Stimulated activated CD8-positive, alpha-beta memory T cell treated with anti-CD3 and anti-CD28 coated beads, Interleukin-4, amount 100 ng/mL, for 1 hour (primary cell): ENCODE data around the gene SRPK3.
"Not testable (repeated sequence)": the region's sequence is repeated elsewhere in the genome, so short reads cannot be mapped to it uniquely, and the experiment has no call there.

Source experiments
- DNase-seq, 2 donors: peaks; one replicate each; pipeline ENCODE4 v3.0.0-alpha.2; 2020; ENCODE audit warnings: low read depth in 2 of 2, low spot score in 1 of 2

The SRPK3 gene

DNA sequence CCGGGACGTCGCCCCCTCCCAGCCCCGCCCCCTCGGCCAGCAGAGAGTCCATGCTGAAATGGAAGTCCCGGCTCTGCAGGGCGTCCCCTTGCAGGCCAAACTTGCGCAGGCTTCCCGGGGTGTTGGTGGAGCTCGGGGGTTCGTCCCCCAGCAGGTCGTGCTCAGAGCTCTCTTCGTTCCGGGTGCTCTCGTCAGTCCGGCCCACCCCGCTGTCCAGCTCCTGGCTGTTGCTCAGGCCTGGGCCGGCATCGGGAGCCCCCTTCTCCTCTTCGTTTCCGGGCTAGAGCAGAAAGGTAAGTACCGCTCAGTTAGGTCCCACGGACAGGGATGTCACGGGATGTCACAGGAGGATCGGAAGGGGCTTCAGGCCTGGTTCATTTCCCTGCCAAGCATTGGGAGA lies 23.8 kb downstream of the SRPK3 start:
- DNase-seq, result no peak

DNA sequence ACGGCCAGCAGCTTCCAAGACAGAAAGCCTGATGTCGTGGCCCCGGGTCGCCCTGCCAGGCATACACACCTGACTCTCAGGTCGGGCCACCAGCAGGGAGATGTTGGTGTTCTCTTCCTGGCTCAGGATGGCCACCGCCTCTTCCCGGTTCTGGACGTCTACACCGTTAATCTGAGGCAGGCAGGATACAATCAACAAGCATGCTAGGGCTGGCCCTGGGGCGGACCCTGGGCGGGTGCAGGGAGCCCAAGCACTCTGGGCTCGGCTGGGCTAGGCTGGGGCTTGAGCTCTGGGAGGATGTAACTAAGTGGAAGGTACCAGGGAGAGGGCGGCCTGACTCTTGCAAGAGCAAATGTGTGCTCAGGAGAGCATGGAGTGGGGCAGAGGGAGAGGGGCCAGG lies 24.6 kb downstream of the SRPK3 start:
- DNase-seq, result no peak

DNA sequence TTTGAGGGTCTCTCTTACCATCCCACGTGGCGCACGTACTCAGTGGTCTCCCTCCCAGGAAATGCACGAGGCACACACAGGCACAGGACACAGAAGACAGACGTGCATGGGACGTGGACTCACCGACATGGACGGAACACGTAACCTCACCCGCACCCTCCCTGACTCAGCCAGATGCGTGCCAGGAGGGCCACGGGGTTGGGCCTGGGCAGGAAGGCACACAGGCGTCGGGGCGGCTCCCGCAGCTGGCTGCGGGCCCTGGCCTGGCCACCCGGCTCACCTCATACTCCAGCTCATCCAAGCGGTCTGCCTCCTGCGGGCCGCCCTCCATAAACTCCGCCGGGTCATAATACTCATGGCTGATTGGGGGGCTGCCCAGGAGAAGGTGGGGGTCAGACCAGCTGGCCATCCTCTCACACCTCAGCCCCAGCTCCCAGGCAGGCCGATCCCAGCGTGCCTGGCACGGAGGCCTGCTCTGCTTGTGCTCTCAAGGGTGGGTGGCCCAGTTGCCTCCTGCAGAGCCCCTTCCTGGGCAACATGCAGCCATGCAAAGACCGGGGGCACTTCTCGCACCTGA lies 26.2 kb downstream of the SRPK3 start:
- no peak for DNase-seq

DNA sequence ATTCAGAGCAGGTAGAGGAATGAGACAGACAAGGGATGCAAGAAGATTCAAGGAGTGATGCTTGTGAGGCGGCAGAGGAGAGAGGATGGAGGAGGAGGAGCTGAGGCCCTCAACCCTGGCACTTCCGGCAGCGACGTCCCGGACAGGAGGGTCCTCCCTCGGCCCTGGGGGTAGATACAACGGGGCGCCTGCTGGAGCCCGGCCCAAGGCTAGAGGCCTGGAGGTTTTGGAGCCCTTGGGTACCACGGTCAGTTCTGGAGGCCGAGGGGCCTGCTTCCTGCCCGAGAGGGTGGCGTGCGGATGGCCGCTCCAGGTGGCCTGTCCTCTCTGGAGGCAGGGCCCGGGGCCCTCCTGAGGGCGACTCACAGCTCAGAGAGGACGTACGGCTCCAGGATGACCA lies 27.1 kb downstream of the SRPK3 start:
- DNase-seq, result no peak

DNA sequence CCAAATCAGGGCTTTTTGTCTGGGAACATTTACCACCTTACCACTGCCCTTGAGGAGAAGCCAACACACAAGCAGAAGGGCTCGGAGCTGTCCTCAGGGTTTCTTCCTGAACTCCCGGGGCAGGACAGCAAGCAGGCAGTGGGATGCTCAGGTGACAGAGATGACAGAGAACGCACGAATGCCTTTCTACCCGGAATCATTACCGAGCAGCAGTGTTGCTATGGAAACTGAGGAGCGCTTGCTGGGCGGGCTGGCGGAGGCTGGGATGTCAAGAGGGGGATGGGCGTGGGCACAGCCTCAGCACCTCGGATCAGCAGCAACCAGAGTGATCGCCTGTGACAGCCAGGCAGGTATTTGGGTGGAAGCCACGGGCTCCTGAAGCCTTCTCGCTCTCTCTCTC lies 31.4 kb downstream of the SRPK3 start:
- DNase-seq, result no peak

DNA sequence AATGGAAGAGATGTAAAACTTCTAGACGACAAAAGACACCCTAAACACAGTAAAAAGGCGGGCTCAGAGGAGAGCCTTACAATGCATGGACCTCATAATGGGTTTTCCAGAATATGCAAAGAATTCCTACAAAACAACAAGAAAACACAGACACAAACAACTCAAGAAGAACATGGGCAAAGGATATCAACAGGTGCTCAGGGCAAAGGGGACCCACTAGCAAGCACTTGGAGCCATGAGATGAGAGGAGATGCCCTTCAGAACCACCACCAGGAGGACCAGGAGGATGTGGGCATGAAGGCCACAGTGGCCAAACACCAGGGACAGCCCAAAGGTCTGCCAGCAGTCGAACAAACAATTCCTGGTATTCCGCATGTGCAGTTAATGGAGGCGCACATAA lies 32.3 kb downstream of the SRPK3 start:
- no peak for DNase-seq

DNA sequence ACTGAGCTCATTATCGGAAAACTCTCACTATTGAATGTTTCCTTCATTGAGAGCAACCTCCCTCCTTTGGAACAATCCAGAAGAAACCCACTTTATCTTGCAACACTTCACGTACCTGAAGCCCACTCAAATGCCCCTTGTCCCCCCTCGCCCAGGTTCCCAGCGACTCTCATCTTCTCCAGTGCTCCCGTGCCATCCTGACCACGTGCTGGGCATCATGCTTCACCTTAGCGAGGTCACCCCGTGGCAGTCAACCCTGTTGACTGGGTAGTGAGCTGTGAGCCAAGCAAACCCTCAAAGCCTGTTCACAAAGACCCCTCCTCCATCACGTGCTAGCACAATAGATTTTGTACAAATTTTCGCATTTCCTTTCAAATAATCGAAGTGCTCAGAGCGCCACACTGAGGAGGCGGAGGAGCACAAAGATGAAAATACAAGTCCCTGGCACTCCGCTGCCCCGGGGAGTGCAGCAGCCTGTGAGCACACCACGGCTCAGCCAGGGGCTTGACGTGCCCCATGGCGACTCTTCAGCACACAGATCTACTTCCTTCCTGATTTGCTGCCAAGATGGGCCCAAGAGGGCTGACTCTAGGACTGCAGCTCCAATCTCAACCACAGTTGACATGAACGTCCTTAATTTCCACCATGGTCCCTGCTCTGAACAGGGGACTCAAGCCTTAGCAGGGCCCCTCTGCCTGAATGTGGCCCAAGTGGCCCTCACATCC lies 33.9 kb downstream of the SRPK3 start:
- DNase-seq, result no peak

DNA sequence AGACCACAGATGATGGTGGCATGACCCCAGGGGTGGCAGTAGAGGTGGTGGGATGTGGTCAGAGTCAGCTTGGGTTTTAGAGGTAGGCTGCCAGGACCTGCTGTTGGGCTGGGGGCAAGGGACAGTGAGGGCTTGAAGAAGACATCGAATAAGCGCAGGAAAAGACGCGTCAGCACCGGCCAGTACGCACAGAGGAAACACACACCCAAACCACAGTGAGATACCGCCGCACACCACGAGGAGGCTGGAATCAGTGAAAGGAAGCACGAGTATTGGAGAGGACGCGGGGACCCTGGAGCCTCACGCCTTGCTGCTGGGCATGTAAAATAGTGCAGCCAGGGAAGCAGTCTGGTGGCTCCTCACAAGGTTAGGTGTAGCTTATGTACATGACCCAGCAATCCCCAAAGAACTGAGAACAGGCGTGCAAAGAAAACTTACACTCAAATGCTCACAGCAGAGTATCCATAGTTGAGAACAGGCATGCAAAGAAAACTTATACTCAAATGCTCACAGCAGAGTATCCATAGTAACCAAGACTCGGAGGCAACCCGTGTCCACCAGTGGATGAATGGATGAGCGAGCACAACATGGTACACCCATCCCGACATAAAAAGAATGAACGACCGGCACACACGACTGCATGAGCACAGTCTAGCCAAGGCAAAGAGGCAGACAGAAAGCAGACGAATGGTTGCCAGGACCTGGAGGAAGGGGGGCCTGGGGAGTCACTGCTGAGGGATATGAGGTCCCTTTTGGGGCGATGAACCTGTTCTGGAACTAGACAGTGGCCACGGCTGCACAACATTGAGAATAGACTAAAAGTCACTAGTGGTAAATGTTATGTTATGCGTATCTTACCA lies 36.2 kb downstream of the SRPK3 start:
- DNase-seq, result no peak

DNA sequence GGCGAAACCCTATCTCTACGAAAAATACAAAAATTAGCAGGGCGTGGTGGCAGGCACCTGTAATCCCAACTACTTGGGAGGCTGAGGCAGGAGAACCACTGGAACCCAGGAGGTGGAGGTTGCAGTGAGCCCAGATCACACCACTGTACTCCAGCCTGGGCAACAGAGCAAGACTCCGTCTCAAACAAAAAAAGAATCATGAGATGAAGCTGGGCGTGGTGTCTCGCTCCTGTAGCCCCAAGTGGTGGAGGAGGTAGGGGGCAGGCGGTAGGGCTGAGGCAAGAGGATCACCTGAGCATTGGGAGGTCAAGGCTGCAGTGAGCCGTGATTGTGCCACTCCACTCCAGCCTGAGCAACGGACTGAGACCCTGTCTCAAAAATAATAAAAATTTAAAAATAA lies 37.2 kb downstream of the SRPK3 start:
- not testable (repeated sequence) for DNase-seq

DNA sequence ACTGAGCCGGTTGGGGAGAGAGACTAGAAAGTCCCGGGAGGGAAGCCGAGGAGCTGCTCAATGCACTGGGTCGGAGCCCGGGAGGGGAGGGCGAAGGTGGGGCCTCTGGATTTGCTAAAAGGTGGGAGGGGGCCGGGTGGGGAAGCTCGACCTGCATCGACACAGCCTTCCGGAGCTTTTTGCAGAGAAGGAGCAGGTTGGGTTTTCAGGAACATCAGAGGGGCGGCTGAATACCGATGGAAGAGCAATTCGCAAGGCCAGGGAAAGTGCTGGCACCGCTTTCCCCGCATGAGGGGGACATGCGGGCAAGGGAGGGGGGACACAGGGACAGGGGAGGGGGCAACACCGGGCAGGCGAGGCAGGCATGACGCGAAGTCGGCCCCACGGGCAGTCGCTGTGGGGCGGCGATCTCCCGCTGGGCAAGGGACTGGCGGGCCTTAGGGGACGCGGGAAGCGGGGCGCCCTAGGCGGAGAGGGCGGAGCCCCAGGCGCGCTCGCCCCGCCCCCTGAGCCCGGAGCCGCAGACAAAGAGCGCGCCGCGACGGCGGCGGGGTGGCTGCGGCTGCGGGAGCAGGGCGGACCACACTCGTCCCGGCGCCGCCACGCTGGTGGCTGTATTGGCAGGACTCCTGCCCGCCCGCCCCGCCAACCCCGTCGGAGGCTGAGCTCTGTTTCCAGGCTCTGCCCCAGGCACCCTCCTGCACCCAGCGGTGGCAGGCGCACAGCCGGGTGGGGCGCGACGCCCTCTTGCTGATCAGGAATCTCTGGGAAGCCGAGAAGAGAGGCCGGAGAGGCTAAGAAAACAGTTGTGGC lies 37.9 kb downstream of the SRPK3 start:
- no peak for DNase-seq

DNA sequence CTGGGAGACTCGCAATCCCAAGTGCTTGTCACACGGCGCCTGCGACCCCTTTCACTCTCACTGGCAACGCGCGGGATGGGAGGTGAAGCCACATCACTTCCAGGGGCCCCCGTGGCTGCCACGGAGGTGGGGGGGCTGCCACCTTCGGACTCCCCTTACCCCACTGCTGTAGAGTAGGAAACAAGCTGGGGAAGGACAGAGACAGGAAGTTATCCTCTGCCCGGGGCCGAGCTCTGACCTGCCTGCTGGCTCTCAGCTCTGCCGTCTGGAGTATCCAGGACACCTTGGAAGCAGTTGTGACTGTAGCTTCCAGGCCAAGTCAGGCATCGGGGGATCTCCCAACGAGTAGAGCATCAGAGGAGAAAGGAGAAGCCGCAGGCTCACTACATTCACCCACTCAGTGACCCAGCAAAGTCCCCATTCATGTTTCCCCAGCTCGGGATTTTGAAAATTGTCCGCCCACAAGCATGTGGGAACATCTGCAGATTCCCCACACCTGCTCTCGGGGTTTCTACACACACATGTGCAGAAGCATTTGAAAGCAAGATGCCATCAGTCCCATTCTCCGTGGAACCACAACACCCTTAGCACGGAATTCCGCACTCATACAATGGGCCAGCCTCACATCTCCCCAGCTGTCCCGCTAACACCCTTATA lies 38.7 kb downstream of the SRPK3 start:
- no peak for DNase-seq

DNA sequence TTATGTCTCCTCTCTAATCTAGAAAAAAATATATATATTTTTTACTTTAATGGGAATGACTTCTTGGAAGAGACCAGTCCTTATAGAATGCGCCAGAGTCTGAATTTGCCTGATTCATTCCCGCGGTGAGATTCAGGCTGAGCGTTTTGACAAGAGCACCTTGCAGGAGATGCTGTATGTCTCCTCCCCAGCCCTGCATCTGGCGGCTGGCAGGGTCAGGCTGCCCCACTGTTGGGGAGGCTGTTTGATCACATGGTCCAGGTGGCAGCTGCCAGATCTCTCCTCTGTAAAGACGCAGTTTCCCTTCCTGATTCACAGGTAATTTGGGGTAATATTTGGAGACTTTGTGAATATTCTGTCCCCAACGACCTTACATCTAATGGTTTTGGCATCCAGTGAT lies 39.8 kb downstream of the SRPK3 start:
- DNase-seq, result no peak

DNA sequence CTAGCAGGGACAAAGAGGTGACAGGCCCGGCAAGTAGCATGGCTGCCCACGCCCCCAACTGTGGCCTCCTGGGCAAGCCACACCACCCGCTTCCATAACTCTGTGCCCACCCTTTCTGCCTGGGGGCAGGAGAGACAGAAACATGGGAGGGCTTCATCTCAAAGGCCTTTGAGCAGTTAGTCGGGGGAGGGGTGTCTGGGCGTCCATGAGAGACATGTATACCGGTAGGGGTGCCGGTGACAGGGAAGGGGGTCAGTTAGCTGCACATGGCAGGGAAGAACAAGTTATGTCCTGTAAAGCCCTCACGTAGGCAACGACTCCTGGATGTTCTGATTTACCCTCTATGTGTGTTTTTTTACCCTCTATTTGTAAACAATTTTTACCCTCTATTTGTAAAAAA lies 40.2 kb downstream of the SRPK3 start:
- DNase-seq, result no peak

DNA sequence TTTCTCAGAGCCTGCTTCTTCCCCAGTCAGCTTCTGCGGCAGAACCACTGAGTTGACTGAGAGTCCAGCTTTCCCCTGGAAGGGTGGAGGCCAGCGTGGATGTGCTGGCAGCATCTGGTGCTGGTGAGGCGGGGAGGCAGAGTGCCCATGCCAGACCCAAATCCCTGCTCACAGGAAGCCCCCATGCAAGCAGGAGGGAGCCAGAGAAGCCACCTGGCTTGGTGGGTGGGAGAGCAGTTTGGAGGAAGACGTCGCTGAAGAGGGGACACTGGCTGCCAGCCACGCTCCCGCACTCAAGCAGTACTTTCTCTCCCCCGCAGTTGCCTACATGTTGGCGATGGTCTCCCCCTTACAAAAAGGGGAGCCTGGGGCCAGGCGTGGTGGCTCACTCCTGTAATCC lies 43.5 kb downstream of the SRPK3 start:
- no peak for DNase-seq

DNA sequence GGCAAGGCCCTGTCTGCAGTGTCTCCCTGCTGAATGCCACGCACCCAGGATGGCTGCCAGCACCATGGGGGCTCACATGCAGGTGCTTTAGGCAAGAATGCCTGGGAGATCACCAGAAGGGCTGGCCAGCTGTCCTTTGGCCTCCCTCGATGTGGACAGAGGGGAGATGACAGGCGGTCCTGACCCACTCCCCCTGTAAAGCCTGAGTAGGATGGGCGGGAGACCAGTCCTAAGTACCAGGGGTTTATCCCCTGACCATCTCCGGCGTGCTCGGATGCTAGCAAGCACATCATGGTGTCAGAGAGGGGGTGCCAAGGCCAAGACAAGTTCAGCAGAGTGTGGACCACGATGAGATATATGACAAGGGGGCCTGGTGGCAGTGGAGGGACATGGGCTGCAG lies 44.2 kb downstream of the SRPK3 start:
- no peak for DNase-seq

DNA sequence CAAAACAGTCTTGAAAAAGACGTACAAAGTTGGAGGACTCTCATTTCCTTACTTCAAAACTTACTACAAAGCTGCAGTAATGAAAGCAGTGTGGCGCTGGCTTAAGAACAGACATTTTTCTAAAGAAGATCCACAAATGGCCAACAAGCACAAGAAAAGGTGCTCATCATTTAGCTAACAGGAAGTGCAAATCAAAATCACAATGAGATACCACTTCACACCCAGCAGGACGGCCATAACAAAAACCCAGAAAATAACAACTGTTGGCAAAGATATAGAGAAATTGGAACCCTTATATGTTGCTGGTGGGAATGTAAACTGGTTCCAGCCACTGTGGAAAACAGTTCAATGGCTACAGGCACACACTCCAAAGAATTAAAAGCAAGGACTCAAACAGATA lies 46.2 kb downstream of the SRPK3 start:
- DNase-seq, result no peak

DNA sequence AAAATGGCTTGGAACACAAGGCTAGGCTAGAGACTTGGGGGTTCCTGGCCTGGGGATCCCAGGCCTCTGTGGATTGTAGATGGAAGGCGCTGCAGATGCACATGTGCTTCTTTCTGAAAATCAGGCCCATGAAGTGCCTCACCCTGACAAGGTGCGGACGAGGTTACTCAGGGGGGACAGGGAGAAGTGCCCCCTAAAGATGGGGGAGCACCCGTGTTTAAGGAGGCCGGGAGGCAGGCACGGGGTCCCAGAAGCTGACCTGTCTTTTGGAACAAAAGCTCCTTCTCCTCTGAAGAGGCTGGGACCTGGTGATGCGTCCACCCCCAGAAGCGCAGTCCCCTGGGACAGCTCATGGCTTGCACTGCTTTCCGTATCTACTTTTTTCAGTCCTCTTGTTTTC lies 47.1 kb downstream of the SRPK3 start:
- no peak for DNase-seq

DNA sequence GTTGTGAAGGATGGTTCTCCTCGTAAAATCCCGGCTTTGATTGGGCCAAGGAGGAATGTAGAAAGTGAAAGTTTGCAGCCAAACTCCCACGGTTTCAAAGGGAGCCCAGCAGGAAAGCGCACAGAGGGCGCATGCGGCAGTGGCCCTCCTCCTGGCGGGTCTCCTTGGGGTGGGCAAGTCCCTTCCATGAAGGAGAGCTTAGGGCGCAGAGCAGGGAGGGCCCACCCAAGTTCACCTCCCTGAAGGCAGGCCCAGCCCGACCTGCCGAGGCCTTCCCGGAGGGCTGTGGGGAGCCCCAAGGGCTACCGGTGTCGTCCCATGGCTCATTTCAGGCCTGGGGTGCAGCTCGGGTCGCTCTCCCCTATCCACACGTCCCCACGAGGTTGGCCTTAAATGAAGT lies 47.5 kb downstream of the SRPK3 start:
- DNase-seq, result no peak

DNA sequence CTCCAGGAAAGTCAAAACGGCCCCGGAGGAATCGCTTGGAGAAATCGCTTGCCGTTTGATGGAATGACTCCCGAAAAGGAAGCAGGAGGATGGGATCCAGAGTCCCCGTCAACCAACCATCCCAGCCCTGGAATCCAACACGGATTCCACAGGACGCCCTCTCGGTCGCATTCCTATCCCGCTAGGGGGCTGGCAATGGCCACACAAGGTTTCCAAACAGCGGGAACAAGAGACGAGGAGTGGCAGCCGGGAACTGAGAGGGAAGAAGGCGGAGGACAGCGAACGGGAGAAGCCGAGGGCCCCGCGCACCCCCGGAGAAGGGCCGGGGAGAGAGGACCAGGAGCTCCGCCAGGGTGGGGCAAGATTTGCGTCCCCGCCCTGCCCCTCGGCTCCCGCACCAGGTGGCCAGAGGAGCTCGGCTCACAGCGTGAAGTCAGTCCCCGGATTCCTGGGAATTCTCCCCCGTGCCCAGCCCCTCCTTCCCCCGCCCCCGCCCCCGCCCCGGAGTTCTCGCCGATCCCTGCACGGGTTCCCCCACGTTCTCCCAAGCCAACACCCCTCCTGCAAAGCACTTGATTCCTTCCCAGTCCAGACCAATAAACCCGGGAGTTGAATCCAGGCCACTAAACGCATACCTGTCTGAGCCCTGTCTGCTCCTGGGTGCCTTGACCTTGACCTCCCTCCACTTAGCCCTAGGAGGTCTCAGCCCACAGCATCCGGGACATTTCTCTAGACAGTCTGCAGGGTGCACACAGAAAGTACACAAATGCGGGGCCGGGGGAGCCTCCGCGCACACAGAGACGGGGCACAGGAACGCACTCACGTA lies 48.1 kb downstream of the SRPK3 start:
- DNase-seq, result no peak

DNA sequence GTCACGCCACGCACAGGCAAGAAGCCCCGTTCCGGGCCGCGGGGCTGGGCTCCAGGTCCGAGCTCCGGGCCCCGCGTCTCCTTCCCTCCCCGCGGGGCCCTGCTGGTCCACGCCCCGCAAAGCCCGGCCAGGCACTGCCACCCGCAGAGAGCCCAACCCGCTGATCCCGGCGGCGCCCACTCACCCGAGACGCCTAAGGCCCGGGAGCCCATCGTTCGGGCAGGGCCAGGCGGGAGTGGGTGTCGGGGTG lies 48.6 kb downstream of the SRPK3 start:
- DNase-seq, result no peak
